ENCODE measurements around the gene BBS1.
"Not testable (repeated sequence)": the region's sequence is repeated elsewhere in the genome, so short reads cannot be mapped to it uniquely, and the experiment has no call there.

GRCh38 chr11:66540598-66540997, 30.2 kb downstream of the BBS1 start:
- not testable (repeated sequence) for TF ChIP-seq CTCF (IDR thresholded peaks at IDR 0.05; ENCODE audit: insufficient read depth, low read depth, low read length); EZH2 (IDR thresholded peaks at IDR 0.05; ENCODE audit: insufficient read depth, low read length)

Data from astrocyte (in vitro differentiated cells and primary cell).